Adipose tissue (tissue), 3 donors: ENCODE results near the gene DENND4B. TPM values are rescaled to one million over a fixed set of nuclear protein-coding genes. Genes with fewer than 3 reads are reported as not detected.

Experiments used
- polyA plus RNA-seq, 3 donors: library from polyadenylated mRNA; stranded (reverse); fragments of 200-250 nt; gene quantifications; one replicate each; pipeline ENCODE4 v1.2.3, GENCODE V29; 2013
- donor health status: healthy with polysubstance abuse.
- donor health status: Bipolar disorder and iron deficiency.
- donor health status: healthy.

The DENND4B gene
- polyA plus RNA-seq, 3 donors = 17.2 to 40.2 (median 37.1) TPM

Other genes with a start within 250 kb of the DENND4B start
- gene INTS3, start 218.7 kb downstream of the DENND4B start, polyA plus RNA-seq = 10 to 100 TPM; 17.8 to 31.3 (median 28.0) TPM
- gene SLC27A3, start 171.3 kb downstream of the DENND4B start, polyA plus RNA-seq = 100 to 1,000 TPM in 1 of 3 donors, 10 to 100 TPM in 2; 22.2 to 111 (median 83.7) TPM
- 1 to 10 TPM; 2.6 to 5.6 (median 4.4) TPM for gene GATAD2B, start 23.7 kb downstream of the DENND4B start, polyA plus RNA-seq
- 10 to 100 TPM; 15.4 to 38.1 (median 24.2) TPM for gene CRTC2, start 11.9 kb upstream of the DENND4B start, polyA plus RNA-seq
- 10 to 100 TPM; 44.4 to 95.8 (median 58.5) TPM for gene SLC39A1, start 16.8 kb upstream of the DENND4B start, polyA plus RNA-seq
- gene CREB3L4, start 21.2 kb upstream of the DENND4B start, polyA plus RNA-seq = 10 to 100 TPM; 10.7 to 12.3 (median 12.1) TPM
- gene JTB, start 31.0 kb upstream of the DENND4B start, polyA plus RNA-seq = 100 to 1,000 TPM; 159 to 196 (median 178) TPM
- 100 to 1,000 TPM in 2 of 3 donors, 10 to 100 TPM in 1; 68.2 to 759 (median 165) TPM for gene RAB13, start 39.6 kb upstream of the DENND4B start, polyA plus RNA-seq
- gene RPS27, start 44.0 kb upstream of the DENND4B start, polyA plus RNA-seq = over 10,000 TPM in 2 of 3 donors, 1,000 to 10,000 TPM in 1; 8,955 to 19,190 (median 11,429) TPM
- gene NUP210L, start 208.4 kb upstream of the DENND4B start, polyA plus RNA-seq = under 1 TPM in 1 of 3 donors, not detected in 2; 0.02 TPM
- gene TPM3, start 245.4 kb upstream of the DENND4B start, polyA plus RNA-seq = 100 to 1,000 TPM in 2 of 3 donors, 10 to 100 TPM in 1; 68.2 to 233 (median 184) TPM